Astrocyte of the spinal cord (primary cell): ENCODE measurements around the gene PRC1.

Experiments used
- DNase-seq: peaks from one replicate; pipeline ENCODE4 v3.0.0; 2011; ENCODE audit warnings: low read depth, low spot score
- H3K4me3 ChIP-seq: 2 replicates; pipeline ENCODE4 v1.5.1; 2011; ENCODE audit warnings: low read depth, mild to moderate bottlenecking, low read length, moderate library complexity
- CTCF ChIP-seq: IDR thresholded peaks from 2 replicates; pipeline ENCODE4 v1.5.1; 2012; ENCODE audit warnings: low read depth, mild to moderate bottlenecking, low read length, inconsistent platforms
- in situ Hi-C: cut with HindIII; loops from 2 replicates; pipeline ENCODE4 v1.10.0; 2017; ENCODE audit warnings: low sequenced_read_pairs

The PRC1 gene

GRCh38 chr15:90921887-90922286 is 72.4 kb downstream of the PRC1 start:
- H3K4me3 ChIP-seq: no peak overlapping the region
- DNase-seq: no peak
- no peak for TF ChIP-seq CTCF
- in situ Hi-C loops: no loop called here

DNA sequence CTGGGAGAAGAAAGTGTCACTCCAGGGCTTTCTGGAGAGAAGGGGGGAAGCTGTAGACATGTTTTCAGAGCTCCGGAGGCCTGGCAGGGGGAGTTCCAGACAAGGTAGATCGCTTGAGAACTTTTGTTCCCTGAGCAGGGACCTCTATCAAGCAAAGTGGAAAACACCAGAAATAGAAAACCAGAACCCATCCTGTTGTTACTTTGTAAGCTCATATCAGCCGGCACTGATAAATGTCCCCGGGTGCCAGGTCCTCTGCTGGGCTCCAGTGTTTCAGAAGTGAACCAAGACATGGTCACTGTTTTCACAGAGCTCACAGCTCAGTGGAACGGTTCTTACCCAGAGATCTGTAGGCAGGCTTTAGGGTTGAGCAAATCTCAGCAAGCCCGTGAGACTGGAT is 75.5 kb downstream of the PRC1 start:
- TF ChIP-seq CTCF: no peak

DNA sequence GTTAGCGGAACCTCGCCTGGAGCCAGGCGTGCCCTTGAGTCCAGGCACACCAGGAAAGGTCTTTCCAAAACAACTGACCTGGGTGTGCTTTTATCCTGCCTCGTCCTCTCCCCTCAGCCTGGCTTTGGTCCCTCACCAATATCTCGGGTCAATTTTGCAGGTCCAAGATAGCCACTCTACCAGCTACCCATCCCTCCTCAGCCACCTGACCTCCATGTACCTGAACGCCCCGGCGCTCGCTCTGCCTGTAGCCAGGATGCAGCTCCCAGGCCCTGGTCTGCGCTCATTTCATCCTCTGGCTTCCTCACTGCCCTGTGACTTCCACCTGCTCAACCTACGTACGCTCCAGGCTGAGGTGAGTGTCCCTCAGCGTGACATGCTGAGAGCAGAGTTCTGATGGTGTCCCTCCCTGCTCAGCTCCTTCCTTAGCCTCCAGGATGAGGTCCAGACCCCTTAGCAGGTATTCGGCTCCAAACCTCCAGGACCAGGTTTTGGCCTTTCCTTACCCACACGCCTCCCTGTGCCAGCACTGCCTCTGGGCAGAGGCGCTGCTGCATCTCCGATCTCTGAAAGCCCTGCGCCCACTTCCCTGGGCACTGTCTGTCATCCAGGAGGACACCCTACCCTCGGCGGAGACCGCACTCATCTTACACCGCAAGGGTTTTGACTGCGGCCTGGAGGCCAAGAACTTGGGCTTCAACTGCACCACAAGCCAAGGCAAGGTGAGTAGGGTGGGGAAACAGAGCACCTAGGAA is 76.1 kb downstream of the PRC1 start:
- H3K4me3 ChIP-seq: no peak overlapping the region
- TF ChIP-seq CTCF: no peak
- in situ Hi-C loops: no loop called here
- DNase-seq: no peak

More for the DNA sequence above, 75.5 kb downstream of the PRC1 start:
- DNase-seq: no peak
- in situ Hi-C loops: no loop called here
- no peak overlapping the region for H3K4me3 ChIP-seq

- no peak for TF ChIP-seq CTCF
- in situ Hi-C loops: no loop called here
- H3K4me3 ChIP-seq: no peak overlapping the region
- no peak for DNase-seq
These were observed 76.8 kb downstream of the PRC1 start for GRCh38 chr15:90917569-90917968.

- no peak for TF ChIP-seq CTCF
- in situ Hi-C loops: no loop called here
- no peak overlapping the region for H3K4me3 ChIP-seq
- DNase-seq: no peak
These were observed 77.9 kb downstream of the PRC1 start for GRCh38 chr15:90916461-90916860.
